Uterus (tissue), 4 donors: ENCODE data around the gene ZFP57. TPM values are rescaled to one million over a fixed set of nuclear protein-coding genes. Genes with fewer than 3 reads are reported as not detected.
"Not testable (repeated sequence)": the region's sequence is repeated elsewhere in the genome, so short reads cannot be mapped to it uniquely, and the experiment has no call there.

Experiments
- DNase-seq, 2 donors: peaks; one replicate each; pipeline ENCODE4 v3.0.0-alpha.2; 2019 to 2020
- H3K27ac ChIP-seq, 2 donors: fragments of 200-600 bp; sonication (generic); 1 replicate in 1 of 2; 2 replicates in 1 of 2; pipeline ENCODE4 v1.5.1; 2016 to 2018
- H3K27me3 ChIP-seq, 2 donors: fragments of 200-600 bp; sonication (generic); one replicate each; pipeline ENCODE4 v1.5.1; 2018 to 2019; ENCODE audit warnings: control low read depth in 1 of 2
- H3K36me3 ChIP-seq, 2 donors: fragments of 200-600 bp; sonication (generic); one replicate each; pipeline ENCODE4 v1.5.1; 2019; ENCODE audit warnings: control low read depth in 1 of 2
- H3K4me1 ChIP-seq, 2 donors: fragments of 200-600 bp; sonication (generic); one replicate each; pipeline ENCODE4 v1.5.1; 2018 to 2019; ENCODE audit warnings: control low read depth in 1 of 2
- H3K4me3 ChIP-seq, 2 donors: fragments of 200-600 bp; sonication (generic); 1 replicate in 1 of 2; 2 replicates in 1 of 2; pipeline ENCODE4 v1.5.1; 2018 to 2019; ENCODE audit warnings: mild to moderate bottlenecking in 1 of 2
- H3K9me3 ChIP-seq, 2 donors: fragments of 200-600 bp; sonication (generic); one replicate each; pipeline ENCODE4 v1.5.1; 2019; ENCODE audit warnings: control low read depth in 1 of 2
- CTCF ChIP-seq, 4 experiments: fragments of 200-600 bp in 2 of 4; fragments of 450-650 bp in 2 of 4; sonication (generic) in 2 of 4; IDR thresholded peaks; one replicate each; pipeline ENCODE4 v1.5.1; 2016 to 2019; ENCODE audit warnings: antibody characterized with exemption in 4 of 4, mild to moderate bottlenecking in 2 of 4, moderate library complexity in 1 of 4
- POLR2A ChIP-seq, 2 donors: fragments of 450-650 bp; IDR thresholded peaks; one replicate each; pipeline ENCODE4 v1.6.1; 2016; ENCODE audit warnings: antibody characterized with exemption in 2 of 2, mild to moderate bottlenecking in 1 of 2, moderate library complexity in 1 of 2
- intact Hi-C: fragments of 100-400 bp; cut with DNase I; formaldehyde crosslinking; loops from one replicate; pipeline ENCODE4 v1.15.1; 2023; ENCODE audit warnings: low total_unique reads
- total RNA-seq, 4 donors: library from RNA; depleted of rRNA in 3 of 4; stranded (reverse); fragments of >200 nt in 3 of 4; gene quantifications; one replicate each; pipeline versions ENCODE4 v1.1.0 to v1.2.4, GENCODE V29; 2014 to 2023
- donor health status: DM: yes; HTN: yes; CAD: no.

The ZFP57 gene
- total RNA-seq, 4 donors from 2014 or later, result 0.24 TPM; not detected in 3

GRCh38 chr6:29671026-29671425 is 9.9 kb downstream of the ZFP57 start:
- H3K27ac ChIP-seq, result no peak overlapping the region
- H3K27me3 ChIP-seq, result no peaks in the 10 kb centered on the region
- no peaks in the 10 kb centered on the region for H3K36me3 ChIP-seq
- no peak overlapping the region for H3K4me3 ChIP-seq
- TF ChIP-seq POLR2A (IDR thresholded peaks at IDR 0.05) (no peak), CTCF (IDR thresholded peaks at IDR 0.05) (no peak)
- no peak for DNase-seq
- H3K4me1 ChIP-seq, result no peaks in the 10 kb centered on the region
- intact Hi-C loops, result no loop called here
- H3K9me3 ChIP-seq, result no peaks in the 10 kb centered on the region

- Histone ChIP-seq H3K27ac (no peak overlapping the region), H3K36me3 (no peaks in the 10 kb centered on the region), H3K4me1 (no peaks in the 10 kb centered on the region), H3K4me3 (no peak overlapping the region), H3K27me3 (peaks cover 0 to 7% of the 10 kb centered on the region in 2 donors), H3K9me3 (no peaks in the 10 kb centered on the region)
- no peak for TF ChIP-seq POLR2A (IDR thresholded peaks at IDR 0.05)
- no peak for TF ChIP-seq CTCF (IDR thresholded peaks at IDR 0.05)
- intact Hi-C loops, result no loop called here
- DNase-seq, result no peak
These were observed 13.8 kb downstream of the ZFP57 start for GRCh38 chr6:29667158-29667557.

DNA sequence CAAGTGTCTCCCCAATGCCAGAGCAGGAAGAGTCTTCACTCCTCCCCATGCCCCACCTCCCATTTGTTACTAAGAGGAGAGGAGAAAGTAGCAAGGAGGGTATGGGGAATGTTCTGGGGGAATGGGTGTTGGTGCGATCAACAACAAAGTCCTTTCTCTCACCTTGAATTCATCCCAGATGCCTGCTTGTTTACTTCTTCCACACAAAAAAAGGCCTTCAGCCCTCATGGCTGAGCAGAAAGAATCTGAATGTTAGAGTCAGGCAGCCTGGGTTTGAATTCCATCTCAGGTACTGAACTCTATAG is 14.2 kb downstream of the ZFP57 start:
- peaks cover 0 to 7% of the 10 kb centered on the region in 2 donors for H3K27me3 ChIP-seq
- no peak overlapping the region for H3K27ac ChIP-seq
- no peaks in the 10 kb centered on the region for H3K9me3 ChIP-seq
- H3K4me3 ChIP-seq, result no peak overlapping the region
- intact Hi-C loops, result no loop called here
- no peaks in the 10 kb centered on the region for H3K36me3 ChIP-seq
- TF ChIP-seq POLR2A (IDR thresholded peaks at IDR 0.05) (no peak), CTCF (IDR thresholded peaks at IDR 0.05) (no peak)
- no peak for DNase-seq
- no peaks in the 10 kb centered on the region for H3K4me1 ChIP-seq

DNA sequence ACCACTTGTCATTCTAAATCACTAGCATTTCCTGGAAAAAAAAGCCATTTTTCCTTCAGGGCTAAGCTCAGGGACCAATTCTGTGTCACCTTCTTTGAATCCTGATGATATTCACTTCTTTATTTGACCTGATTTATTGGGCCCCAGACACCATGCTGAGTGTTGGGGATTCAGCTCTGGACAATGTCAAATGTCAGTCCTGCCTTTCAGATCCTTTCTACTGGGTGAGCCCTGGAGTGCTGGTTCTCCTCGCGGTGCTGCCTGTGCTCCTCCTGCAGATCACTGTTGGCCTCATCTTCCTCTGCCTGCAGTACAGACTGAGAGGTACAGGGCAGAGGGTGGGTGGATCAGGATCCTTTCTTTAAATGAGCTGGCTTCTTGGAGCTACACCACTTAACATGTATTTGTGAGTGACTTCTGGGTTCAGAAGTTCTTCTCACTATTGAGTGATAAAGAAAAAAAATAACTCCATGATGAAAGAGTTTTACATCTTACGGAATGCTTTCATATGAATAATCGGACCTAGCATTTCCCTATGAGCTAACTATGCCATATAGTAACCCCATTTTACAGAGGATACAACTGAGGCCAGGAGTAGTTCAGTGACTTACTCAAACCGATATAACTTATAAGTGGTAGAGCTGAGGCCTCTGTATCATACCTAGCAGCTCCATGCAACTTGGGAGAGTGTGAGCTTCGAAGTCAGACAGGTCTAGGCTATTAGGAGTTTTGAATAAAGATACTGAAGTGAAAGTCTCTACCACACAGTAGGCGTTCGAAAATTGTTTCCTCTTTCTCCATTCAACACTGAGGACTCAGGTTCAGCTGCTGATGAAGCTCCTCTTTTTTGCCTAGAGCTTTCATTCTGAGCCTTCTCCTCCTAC is 14.8 kb downstream of the ZFP57 start:
- no peak overlapping the region for H3K27ac ChIP-seq
- no peaks in the 10 kb centered on the region for H3K9me3 ChIP-seq
- intact Hi-C loops, result no loop called here
- DNase-seq, result no peak
- H3K4me3 ChIP-seq, result no peak overlapping the region
- no peaks in the 10 kb centered on the region for H3K4me1 ChIP-seq
- no peaks in the 10 kb centered on the region for H3K36me3 ChIP-seq
- H3K27me3 ChIP-seq, result peaks cover 0 to 7% of the 10 kb centered on the region in 2 donors
- no peak for TF ChIP-seq CTCF (IDR thresholded peaks at IDR 0.05)
- TF ChIP-seq POLR2A (IDR thresholded peaks at IDR 0.05), result no peak

- H3K27ac ChIP-seq, result no peak overlapping the region
- intact Hi-C loops, result no loop called here
- TF ChIP-seq CTCF (IDR thresholded peaks at IDR 0.05), result no peak
- no peak for TF ChIP-seq POLR2A (IDR thresholded peaks at IDR 0.05)
- no peaks in the 10 kb centered on the region for H3K36me3 ChIP-seq
- no peak overlapping the region for H3K4me3 ChIP-seq
- DNase-seq, result no peak
- H3K9me3 ChIP-seq, result no peaks in the 10 kb centered on the region
- H3K27me3 ChIP-seq, result peaks cover 0 to 7% of the 10 kb centered on the region in 2 donors
- no peaks in the 10 kb centered on the region for H3K4me1 ChIP-seq
These were observed 17.5 kb downstream of the ZFP57 start for GRCh38 chr6:29663300-29664042.

GRCh38 chr6:29661502-29662141 is 19.3 kb downstream of the ZFP57 start:
- H3K36me3 ChIP-seq, H3K27ac ChIP-seq, H3K27me3 ChIP-seq, H3K4me1 ChIP-seq, DNase-seq, intact Hi-C loops, H3K9me3 ChIP-seq, H3K4me3 ChIP-seq: not testable (repeated sequence)
